Skin of body (tissue), 2 donors: ENCODE results near the gene LIPF. TPM values are rescaled to one million over a fixed set of nuclear protein-coding genes. Genes with fewer than 3 reads are reported as not detected.
"Not testable (repeated sequence)": the region's sequence is repeated elsewhere in the genome, so short reads cannot be mapped to it uniquely, and the experiment has no call there.

Experiments
- DNase-seq: peaks from one replicate; lab custom pipeline; 2025; lab: John Stamatoyannopoulos, UW
- total RNA-seq: library from RNA; depleted of rRNA; stranded (reverse); fragments of >200 nt; gene quantifications from one replicate; pipeline ENCODE4 v1.2.3, GENCODE V29; 2014

Gene LIPF
- total RNA-seq, 1 donor from 2014 or later: 0.10 TPM

DNA sequence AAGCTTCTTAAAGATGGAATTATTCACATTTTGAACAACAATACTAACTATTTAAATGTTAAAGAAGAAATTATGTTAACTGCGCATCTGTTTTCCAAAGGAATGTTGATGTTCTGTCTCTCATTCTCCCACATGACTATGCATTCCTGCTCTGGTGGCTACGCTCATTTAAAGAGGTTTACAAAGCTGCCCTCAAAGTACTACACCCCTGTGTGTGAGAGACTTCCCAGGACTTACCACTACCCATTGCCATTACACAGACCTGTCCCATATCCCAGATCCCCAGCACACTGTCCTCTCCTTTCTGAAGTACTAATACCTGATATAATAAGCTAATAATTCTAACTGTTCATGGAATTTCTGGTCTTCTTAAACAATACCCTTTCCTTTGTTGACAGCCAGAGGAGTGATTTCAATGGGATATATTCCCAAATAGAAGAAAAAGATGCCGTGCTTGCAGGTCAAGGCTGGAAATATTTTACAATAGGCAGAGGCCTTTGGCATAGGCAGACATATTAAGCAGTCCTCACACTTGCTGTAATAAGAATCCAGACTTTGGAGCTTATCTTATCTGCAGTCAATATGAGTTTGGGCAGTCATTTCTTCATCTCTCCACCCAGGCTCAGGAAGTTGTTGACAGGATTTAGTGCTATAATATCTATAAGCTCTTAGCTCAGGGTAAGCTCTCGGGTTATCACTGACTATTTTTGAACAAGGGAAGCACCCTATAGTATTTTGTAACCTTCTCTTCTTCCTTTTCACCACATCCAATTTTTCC lies 12.2 kb downstream of the LIPF start:
- no peak for DNase-seq

DNA sequence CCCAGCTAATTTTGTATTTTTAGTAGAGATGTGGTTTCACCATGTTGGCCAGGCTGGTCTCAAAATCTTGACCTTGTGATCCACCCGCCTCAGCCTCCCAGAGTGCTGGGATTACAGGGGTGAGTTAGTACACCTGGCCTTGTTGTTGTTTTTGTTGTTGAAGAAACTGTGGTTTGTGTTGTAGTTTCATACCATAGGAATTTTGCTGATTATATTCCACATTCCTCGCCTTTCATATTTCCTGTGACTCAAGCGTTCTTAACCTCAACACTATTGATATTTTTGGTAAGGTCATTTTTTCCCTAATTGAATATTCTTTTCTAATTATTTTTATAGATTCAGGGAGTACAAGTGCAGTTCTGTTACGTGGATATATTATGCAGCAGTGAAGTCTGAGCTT lies 16.7 kb downstream of the LIPF start:
- no peak for DNase-seq

DNA sequence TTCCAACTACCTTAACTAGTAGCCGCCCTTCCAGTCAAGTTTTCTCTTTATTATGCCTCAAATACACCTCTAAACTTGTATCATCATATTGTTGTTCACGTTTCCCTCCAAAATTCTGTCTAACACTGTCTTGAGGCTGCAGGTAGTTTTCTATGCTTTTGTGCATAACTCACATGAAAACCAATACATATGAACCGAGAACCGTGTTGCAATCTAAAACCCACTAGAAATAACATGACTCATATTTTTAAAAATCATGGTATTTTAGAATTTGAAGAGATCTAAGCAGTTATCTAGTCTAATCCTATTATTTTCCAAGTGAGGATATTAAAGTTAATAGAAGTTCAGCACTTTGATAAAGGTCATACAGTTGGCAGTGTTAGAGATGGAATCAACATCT lies 18.2 kb downstream of the LIPF start:
- DNase-seq: no peak

DNA sequence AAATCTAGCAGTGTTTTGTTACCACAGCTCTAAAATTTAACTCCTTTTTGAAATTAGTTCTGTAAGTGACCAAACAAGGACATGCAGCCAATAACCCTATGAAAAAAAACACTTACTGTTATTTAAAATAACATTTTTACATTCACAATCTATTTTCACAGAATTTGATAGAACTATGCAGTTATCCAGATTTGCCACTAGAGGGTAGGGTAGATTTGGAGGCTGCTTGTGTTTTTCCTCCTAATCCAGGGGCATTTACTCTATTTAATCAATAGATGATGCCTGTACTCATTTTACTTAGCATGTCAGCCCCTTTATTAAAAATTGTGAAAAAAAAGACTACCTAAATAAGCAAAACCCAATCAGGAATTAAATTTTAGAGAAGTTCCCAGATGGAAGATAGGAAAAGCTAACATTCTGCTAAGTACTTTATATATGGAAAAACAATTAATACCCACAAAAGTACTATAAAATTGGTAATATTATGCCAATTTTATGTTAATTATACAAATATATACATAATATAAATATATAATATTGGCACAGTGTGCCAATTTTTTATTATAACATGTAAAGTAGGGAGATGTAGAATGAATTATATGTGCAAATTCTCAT lies 23.7 kb downstream of the LIPF start:
- no peak for DNase-seq

DNA sequence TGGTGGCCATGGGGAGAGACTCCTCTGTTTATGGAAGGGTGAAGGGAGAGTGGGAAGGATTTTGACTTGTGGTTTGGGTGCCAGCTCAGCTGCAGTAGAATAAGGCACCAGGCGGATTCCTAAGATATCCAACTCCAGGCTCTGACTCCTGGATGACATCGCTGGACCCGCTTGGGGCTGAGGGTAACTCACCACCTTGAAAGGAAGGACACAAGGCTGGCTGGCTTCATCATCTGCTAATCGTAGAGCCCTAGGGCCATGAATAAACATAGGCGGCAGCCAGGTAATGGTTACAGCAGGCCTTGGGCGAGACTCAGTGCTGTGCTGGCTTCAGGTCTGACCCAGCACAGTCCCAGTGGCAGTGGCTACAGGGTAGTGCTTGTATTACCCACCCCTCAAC lies 25.1 kb downstream of the LIPF start:
- DNase-seq: no peak

DNA sequence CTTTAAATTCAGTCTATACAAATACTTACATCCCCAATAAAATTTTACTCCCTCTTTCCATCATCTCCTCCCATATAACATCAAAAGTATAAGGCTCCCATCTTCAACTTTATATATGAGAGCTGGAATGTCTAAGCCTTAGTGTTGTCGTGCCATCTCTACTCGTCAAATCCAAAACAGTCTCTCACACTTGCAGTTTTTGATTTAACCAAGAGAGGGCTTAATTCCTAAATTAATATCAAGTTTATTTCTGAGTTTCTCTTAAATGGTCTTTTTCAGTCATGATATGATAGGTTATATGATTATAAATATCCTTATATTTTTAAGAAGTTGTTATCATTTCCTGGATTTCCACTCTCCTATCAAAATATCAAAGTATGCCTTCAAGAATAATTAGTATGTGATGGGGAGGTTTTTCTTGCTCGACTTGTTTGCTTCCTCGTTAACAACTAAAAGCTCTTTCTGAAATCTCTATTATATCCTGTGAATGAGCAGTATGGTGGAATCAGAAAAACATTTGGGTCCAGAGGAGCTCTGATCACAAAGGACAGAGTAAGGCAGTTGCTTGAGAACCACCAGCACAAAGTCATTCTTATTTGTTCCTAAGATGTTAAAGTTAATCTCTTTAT lies 29.3 kb downstream of the LIPF start:
- DNase-seq: no peak

DNA sequence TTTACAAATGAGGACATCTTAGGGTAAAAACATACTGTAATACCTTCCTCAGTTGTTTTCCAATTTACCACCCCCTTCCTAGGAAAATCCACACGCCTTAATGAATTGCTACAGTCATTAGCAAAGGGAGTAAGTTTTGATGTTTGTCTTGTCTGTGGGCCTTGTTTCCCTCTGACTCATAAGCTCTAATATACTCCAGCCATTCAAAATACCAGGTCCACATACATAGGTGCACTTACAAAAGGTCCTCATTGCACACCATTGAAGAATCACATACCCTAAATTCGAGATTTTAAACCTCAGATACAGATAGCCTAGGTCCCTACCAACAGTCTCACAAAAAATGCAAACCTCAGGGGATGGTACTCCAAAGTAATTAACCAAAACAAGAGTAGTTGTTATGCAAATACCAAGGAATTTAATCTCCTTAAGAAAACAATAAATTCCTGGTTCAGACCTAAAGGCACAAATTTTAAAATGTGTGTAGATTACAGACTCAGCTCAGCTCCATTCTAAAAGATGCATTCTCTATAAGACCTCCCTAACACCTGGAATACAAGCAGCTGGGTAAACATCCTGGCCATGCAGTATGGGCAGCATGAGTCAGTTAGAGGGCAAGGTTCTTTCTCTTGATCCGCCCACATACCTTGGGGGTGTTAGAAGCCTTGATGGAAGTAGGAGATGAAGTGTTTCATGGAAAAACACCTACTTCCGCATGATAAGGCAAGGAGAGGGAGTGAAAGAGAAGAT lies 38.8 kb downstream of the LIPF start:
- no peak for DNase-seq

DNA sequence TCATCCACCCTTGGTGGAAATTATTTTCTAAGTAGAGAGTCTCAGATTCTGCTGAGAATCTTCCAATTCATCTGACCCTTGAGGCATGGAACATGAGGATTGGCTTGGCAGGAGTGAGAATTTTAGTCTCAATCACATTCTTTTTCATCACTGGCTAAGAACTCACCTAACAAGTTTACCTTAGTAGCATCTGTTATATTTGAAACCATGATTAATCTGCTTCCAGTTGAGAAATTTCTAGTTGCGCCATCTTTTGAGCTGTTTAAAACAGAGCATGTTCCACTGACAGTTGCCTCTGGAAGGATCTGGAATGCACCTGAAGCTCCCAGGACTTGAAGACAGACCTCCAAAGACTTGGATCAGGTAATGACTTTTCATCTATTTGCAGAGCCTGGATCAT lies 41.7 kb downstream of the LIPF start, which contains the start of gene LIPK:
Gene LIPK, plus strand, starts transcription at position 292 of the 400 bp plus-strand sequence. CDS start 18,295 bp downstream, outside the sequence.
- no peak for DNase-seq

DNA sequence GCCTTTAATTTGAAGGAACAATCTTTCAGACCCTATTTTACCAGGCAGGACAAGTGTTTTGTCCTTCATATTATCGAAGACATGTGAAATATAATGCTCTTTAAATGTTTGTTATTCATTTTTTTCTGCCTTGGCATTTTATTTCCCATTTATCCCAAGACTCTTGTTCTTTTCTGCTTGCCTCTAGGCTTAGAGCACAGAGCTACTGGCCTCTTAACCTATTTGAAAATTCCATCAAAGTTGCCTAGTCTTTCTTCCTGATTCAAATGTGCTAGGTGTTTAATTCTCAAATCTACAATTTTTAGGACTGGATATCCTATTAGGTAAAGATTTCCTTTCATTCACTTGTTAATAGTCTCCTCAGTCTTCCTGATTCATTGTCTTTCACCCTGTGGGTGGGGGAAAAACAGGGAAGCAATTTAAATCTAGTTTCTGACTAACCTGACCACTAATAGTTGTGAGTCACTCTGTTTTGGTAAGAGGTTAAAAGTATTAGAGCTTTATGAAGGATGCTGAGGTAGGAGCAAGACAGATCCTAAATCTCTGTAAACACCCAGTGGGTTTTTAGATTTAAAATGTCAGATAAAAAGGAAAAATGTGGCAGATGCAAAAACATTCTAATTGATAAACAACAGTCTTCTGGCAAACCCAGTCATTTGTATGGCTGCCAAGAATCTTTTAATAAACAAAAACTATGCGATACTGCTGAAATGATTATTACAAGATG lies 43.4 kb downstream of the LIPF start:
- no peak for DNase-seq

DNA sequence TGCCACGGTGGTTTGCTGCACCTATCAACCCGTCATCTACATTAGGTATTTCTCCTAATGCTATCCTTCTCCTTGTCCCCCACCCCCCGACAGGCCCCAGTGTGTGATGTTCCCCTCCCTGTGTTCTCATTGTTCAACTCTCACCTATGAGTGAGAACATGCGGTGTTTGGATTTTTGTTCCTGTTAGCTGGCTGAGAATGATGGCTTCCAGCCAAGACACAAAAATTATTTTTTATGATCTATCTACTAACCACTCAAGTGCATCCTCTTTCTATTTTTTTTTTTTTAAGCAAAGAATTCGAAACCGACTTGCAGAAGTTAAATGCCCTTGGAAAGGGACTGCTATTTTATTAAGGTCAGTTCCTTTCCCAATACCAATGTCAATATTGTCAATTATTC lies 45.1 kb downstream of the LIPF start:
- not testable (repeated sequence) for DNase-seq

DNA sequence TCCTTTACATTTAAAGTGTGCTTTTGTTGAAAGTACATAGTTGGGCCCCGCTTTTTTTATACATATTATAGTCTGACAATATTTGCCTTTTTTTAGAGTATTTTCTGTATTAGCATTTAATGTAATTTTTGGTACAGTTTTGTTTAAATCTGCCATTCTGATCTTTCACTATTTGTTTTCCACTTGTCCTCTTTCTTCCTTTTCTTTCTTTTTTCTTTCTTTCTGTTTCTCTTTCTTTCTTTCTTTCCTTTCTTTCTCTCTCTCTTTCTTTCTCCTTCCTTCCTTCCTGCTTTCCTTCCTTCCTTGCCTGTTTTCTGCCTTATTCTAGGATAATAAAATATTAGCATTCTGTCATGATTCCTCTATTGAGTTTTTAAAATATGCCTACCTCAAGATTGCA lies 51.3 kb downstream of the LIPF start:
- no peak for DNase-seq

DNA sequence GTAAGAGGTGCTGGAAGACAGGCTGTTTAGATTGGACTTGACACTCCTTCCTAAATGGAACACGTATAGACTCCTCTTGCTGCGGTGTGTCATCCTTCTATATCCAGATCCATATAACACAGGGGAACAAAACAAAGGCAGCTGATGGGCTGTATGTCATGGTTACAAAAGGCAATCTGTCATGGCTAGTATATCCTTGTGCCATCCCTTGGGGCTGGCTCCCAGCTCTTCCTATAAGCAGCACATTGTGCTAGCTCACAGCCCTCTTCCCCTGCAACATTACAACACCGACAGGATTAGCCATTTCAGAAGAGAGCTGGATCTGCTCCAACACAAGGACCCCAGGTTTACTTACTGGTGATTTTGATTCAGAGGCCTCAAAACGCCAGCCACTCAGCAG lies 57.1 kb downstream of the LIPF start:
- no peak for DNase-seq

DNA sequence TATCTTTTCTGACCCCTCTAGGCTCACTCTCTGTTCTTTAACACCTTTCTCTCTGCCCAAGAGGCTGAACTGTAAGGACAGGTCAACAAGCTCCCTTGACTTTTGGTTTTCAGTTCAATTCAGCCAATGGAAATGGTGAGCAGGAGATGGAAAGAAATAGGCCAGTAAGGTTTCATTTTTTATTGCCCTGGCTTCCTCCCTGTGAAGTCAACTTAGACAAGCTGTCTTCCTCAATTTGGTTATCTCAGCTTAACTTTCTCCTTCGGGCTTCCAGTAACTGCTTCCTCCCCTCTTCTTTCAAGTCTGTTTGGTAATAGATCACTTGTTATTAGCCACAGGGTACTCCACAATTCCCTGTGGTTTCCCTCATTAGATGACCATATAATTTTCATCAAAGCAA lies 61.6 kb downstream of the LIPF start:
- no peak for DNase-seq

DNA sequence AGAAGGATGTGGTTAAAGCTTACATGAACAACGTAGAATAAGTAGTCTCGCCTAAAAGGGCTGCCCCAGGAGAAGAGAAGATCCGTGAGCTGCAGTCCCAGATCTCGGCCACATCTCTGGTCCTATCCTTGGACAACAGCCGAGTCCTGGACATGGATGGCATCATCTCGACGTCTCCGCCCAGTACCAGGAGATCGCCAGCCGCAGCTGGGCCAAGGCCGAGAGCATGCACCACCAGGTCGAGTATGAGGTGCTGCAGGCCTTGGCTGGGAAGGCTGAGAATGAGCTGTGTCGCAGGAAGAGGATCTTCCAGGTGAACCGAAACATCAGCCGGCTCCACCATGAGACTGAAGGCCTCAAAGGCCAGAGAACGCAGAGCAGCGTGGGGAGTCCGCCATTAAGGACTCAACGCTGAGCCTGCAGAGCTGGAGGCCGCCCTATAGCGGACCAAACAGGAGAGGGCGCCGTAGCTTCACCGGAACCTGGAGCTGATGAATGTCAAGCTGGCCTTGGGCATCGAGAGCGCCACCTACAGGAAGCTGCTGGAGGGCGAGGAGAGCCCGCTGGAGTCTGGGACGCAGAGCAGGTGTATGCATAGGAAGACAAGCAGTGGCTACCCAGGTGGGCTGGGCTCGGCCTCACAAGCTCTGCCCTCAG lies 64.0 kb downstream of the LIPF start:
- no peak for DNase-seq

Other genes starting within 250 kb of the LIPF start
- gene RNLS, start 81.1 kb upstream of the LIPF start, total RNA-seq: 6.5 TPM
- 0.49 TPM for gene LIPJ, start 77.7 kb upstream of the LIPF start, total RNA-seq
- 10.6 TPM for gene LIPK, start 41.8 kb downstream of the LIPF start, total RNA-seq
- gene LIPN, start 95.6 kb downstream of the LIPF start, total RNA-seq: 8.2 TPM
- 17.1 TPM for gene LIPM, start 138.3 kb downstream of the LIPF start, total RNA-seq
- gene ANKRD22, start 187.4 kb downstream of the LIPF start, total RNA-seq: 14.9 TPM
- gene STAMBPL1, start 215.8 kb downstream of the LIPF start, total RNA-seq: 16.9 TPM